ENCODE measurements around the gene USP17L21. TPM values are rescaled to one million over a fixed set of nuclear protein-coding genes. Genes with fewer than 3 reads are reported as not detected.

The USP17L21 gene
- total RNA-seq (2022; extraction: Qiagen RNA extraction) = not detected in 5 replicates

DNA sequence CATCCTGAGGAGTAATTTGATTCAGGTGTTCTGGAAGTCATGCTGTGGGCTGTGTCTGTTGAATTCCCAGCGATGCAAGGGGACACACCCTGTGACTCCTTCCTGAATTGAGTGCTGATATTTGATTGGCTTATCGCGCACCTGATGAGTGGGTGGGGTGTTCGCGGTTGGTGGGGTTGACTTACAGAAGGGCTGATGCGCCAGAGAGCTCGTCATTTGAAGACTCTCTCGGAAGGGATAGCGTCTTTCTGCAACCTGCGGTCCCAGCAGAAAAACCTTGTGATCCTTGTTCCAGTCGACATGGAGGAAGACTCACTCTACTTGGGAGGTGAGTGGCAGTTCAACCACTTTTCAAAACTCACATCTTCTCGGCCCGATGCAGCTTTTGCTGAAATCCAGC lies at the start of gene USP17L21:
TSS of gene USP17L21 (plus strand) at position 301 of the 400 bp plus-strand sequence. CDS start at position 301, 0 bp downstream.

GRCh38 chr4:9215105-9215504 lies 47.6 kb upstream of the USP17L21 start, which contains the start of gene USP17L11:
Gene USP17L11, plus strand, starts transcription at chr4:9215405. Its CDS starts 0 bp downstream, at chr4:9215405.

GRCh38 chr4:9219852-9220251 lies 42.8 kb upstream of the USP17L21 start, which contains the start of gene USP17L12:
Gene USP17L12, plus strand, starts transcription at chr4:9220152. Its CDS starts 0 bp downstream, at chr4:9220152.

GRCh38 chr4:9224596-9224995 lies 38.1 kb upstream of the USP17L21 start, which contains the start of gene USP17L13:
Gene USP17L13, plus strand, starts transcription at chr4:9224896. Its CDS starts 0 bp downstream, at chr4:9224896.

GRCh38 chr4:9234085-9234484 lies 28.6 kb upstream of the USP17L21 start, which contains the start of gene USP17L15:
Gene USP17L15, plus strand, starts transcription at chr4:9234385. Its CDS starts 0 bp downstream, at chr4:9234385.

GRCh38 chr4:9243579-9243978 lies 19.1 kb upstream of the USP17L21 start, which contains the start of gene USP17L17:
Gene USP17L17, plus strand, starts transcription at chr4:9243879. Its CDS starts 0 bp downstream, at chr4:9243879.

GRCh38 chr4:9247953-9248680 lies 14.6 kb upstream of the USP17L21 start, which contains the start of gene USP17L18:
Gene USP17L18, plus strand, starts transcription at chr4:9248630. Its CDS starts 0 bp downstream, at chr4:9248630.

GRCh38 chr4:9253078-9253477 lies 9.6 kb upstream of the USP17L21 start, which contains the start of gene USP17L19:
Gene USP17L19, plus strand, starts transcription at chr4:9253378. Its CDS starts 0 bp downstream, at chr4:9253378.

DNA sequence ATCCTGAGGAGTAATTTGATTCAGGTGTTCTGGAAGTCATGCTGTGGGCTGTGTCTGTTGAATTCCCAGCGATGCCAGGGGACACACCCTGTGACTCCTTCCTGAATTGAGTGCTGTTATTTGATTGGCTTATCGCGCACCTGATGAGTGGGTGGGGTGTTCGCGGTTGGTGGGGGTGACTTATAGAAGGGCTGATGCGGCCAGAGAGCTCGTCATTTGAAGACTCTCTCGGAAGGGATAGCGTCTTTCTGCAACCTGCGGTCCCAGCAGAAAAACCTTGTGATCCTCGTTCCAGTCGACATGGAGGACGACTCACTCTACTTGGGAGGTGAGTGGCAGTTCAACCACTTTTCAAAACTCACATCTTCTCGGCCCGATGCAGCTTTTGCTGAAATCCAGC lies 4.8 kb upstream of the USP17L21 start, which contains the start of gene USP17L20:
TSS of gene USP17L20 (plus strand) at position 301 of the 400 bp plus-strand sequence. CDS start at position 301, 0 bp downstream.

DNA sequence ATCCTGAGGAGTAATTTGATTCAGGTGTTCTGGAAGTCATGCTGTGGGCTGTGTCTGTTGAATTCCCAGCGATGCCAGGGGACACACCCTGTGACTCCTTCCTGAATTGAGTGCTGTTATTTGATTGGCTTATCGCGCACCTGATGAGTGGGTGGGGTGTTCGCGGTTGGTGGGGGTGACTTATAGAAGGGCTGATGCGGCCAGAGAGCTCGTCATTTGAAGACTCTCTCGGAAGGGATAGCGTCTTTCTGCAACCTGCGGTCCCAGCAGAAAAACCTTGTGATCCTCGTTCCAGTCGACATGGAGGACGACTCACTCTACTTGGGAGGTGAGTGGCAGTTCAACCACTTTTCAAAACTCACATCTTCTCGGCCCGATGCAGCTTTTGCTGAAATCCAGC lies 4.6 kb downstream of the USP17L21 start, which contains the start of gene USP17L22:
TSS of gene USP17L22 (plus strand) at position 301 of the 400 bp plus-strand sequence. CDS start at position 301, 0 bp downstream.

Other genes starting within 250 kb of the USP17L21 start
- not detected in 5 replicates for gene FAM90A26, start 92.5 kb upstream of the USP17L21 start, total RNA-seq (2022; extraction: Qiagen RNA extraction)
- gene USP17L10, start 52.2 kb upstream of the USP17L21 start, total RNA-seq (2022; extraction: Qiagen RNA extraction) = not detected in 5 replicates
- not detected in 5 replicates for gene USP17L11, start 47.5 kb upstream of the USP17L21 start, total RNA-seq (2022; extraction: Qiagen RNA extraction)
- gene USP17L12, start 42.7 kb upstream of the USP17L21 start, total RNA-seq (2022; extraction: Qiagen RNA extraction) = not detected in 5 replicates
- gene USP17L13, start 38.0 kb upstream of the USP17L21 start, total RNA-seq (2022; extraction: Qiagen RNA extraction) = not detected in 5 replicates
- gene USP17L15, start 28.5 kb upstream of the USP17L21 start, total RNA-seq (2022; extraction: Qiagen RNA extraction) = not detected in 5 replicates
- not detected in 5 replicates for gene USP17L17, start 19.0 kb upstream of the USP17L21 start, total RNA-seq (2022; extraction: Qiagen RNA extraction)
- gene USP17L18, start 14.2 kb upstream of the USP17L21 start, total RNA-seq (2022; extraction: Qiagen RNA extraction) = not detected in 5 replicates
- gene USP17L19, start 9.5 kb upstream of the USP17L21 start, total RNA-seq (2022; extraction: Qiagen RNA extraction) = not detected in 5 replicates
- gene USP17L20, start 4.7 kb upstream of the USP17L21 start, total RNA-seq (2022; extraction: Qiagen RNA extraction) = not detected in 5 replicates
- gene USP17L22, start 4.7 kb downstream of the USP17L21 start, total RNA-seq (2022; extraction: Qiagen RNA extraction) = not detected in 5 replicates
- gene USP17L24, start 62.3 kb downstream of the USP17L21 start, total RNA-seq (2022; extraction: Qiagen RNA extraction) = not detected in 5 replicates
- gene USP17L25, start 67.0 kb downstream of the USP17L21 start, total RNA-seq (2022; extraction: Qiagen RNA extraction) = not detected in 5 replicates
- gene USP17L26, start 71.8 kb downstream of the USP17L21 start, total RNA-seq (2022; extraction: Qiagen RNA extraction) = not detected in 5 replicates
- gene USP17L5, start 76.5 kb downstream of the USP17L21 start, total RNA-seq (2022; extraction: Qiagen RNA extraction) = not detected in 5 replicates
- not detected in 5 replicates for gene USP17L27, start 81.3 kb downstream of the USP17L21 start, total RNA-seq (2022; extraction: Qiagen RNA extraction)
- not detected in 5 replicates for gene USP17L28, start 86.0 kb downstream of the USP17L21 start, total RNA-seq (2022; extraction: Qiagen RNA extraction)
- gene USP17L29, start 90.8 kb downstream of the USP17L21 start, total RNA-seq (2022; extraction: Qiagen RNA extraction) = not detected in 5 replicates
- gene USP17L30, start 100.3 kb downstream of the USP17L21 start, total RNA-seq (2022; extraction: Qiagen RNA extraction) = not detected in 5 replicates
- not detected in 5 replicates for gene DEFB131A, start 181.5 kb downstream of the USP17L21 start, total RNA-seq (2022; extraction: Qiagen RNA extraction)

Measured in A549 treated with Mapracorat at 1 μM for 4 hours (cell line).